GM12878 (cell line): ENCODE results near the gene OPCML. TPM values are rescaled to one million over a fixed set of nuclear protein-coding genes. Genes with fewer than 3 reads are reported as not detected.
A peak's percentile ranks its signal among the peaks of the same experiment; 100 is the strongest.

ENCODE experiments used
- ATAC-seq: fragments of 200-7000 bp; cut with Tn5 transposase; 3 replicates; pipeline ENCODE4 v1.9.1; 2020; ENCODE audit warnings: mild to moderate bottlenecking, moderate library complexity
- BruUV-seq: library from RNA; stranded (reverse); fragments of 400-500 nt; replicated peaks from 2 replicates; lab custom pipeline; 2021; lab: Mats Ljungman, UMichigan
- CTCF ChIA-PET: fragments of 300-600 bp; sonication (Branson Sonifier 250); formaldehyde crosslinking; extraction: SDS; loops from one replicate; lab custom pipeline; 2021; ENCODE audit warnings: inconsistent platforms; lab: Yijun Ruan, JAX
- POLR2A ChIA-PET: fragments of 350-600 bp; formaldehyde crosslinking; extraction: SDS; loops from one replicate; lab custom pipeline; 2021; ENCODE audit warnings: inconsistent platforms; lab: Charles Lee
- RAD21 ChIA-PET: fragments of 300-600 bp; sonication (Branson Sonifier 250); formaldehyde crosslinking; loops from one replicate; lab custom pipeline; 2023; ENCODE audit warnings: antibody characterized with exemption; ENCODE audit not compliant: unreplicated experiment; lab: Charles Lee
- SMC1A ChIA-PET: fragments of 300-600 bp; sonication (Branson Sonifier 250); formaldehyde crosslinking; loops from one replicate; lab custom pipeline; 2023; ENCODE audit not compliant: unreplicated experiment, uncharacterized antibody; lab: Charles Lee
- DNase-seq: peaks from one replicate; pipeline ENCODE4 v3.0.0-alpha.2; 2011; ENCODE audit warnings: low read depth, low spot score
- FAIRE-seq: peaks from 3 replicates; lab custom pipeline; 2011; peaks lifted over from hg19 to GRCh38; lab: Jason Lieb, UNC
- H2AFZ ChIP-seq: 2 replicates; pipeline ENCODE4 v1.6.0; 2011; ENCODE audit warnings: low read depth, low read length, control low read depth; ENCODE audit not compliant: control insufficient read depth
- H3K27ac ChIP-seq: 2 replicates; pipeline ENCODE4 v1.5.1; 2011; ENCODE audit warnings: control low read depth; ENCODE audit not compliant: control insufficient read depth, insufficient read depth
- H3K27me3 ChIP-seq, 2 experiments: replicated peaks in 1 of 2; 2 replicates each; pipeline versions ENCODE4 v1.6.0 to v1.6.1; 2011; ENCODE audit warnings: low read length in 1 of 2; ENCODE audit not compliant: control insufficient read depth in 2 of 2, insufficient read depth in 2 of 2
- H3K36me3 ChIP-seq, 2 experiments: 2 replicates each; pipeline ENCODE4 v1.5.1; 2011; ENCODE audit warnings: low read length in 1 of 2; ENCODE audit not compliant: control insufficient read depth in 2 of 2, insufficient read depth in 2 of 2
- H3K4me1 ChIP-seq: 2 replicates; pipeline ENCODE4 v1.6.1; 2011; ENCODE audit warnings: mild to moderate bottlenecking, low read length, moderate library complexity, mixed read lengths; ENCODE audit not compliant: control insufficient read depth, insufficient read depth
- H3K4me2 ChIP-seq: 2 replicates; pipeline ENCODE4 v1.6.0; 2011; ENCODE audit warnings: control low read depth; ENCODE audit not compliant: control insufficient read depth, insufficient read depth
- H3K4me3 ChIP-seq: fragments of 200-600 bp; sonication (generic); 2 replicates; pipeline ENCODE4 v1.5.1; 2016
- H3K79me2 ChIP-seq: 2 replicates; pipeline ENCODE4 v1.6.0; 2011; ENCODE audit warnings: low read length; ENCODE audit not compliant: control insufficient read depth, insufficient read depth
- H3K9ac ChIP-seq: 2 replicates; pipeline ENCODE4 v1.8.0; 2011; ENCODE audit warnings: low read length, control low read depth, mixed read lengths; ENCODE audit not compliant: control insufficient read depth, insufficient read depth
- H3K9me3 ChIP-seq: replicated peaks from 3 replicates; pipeline ENCODE4 v1.5.1; 2011; ENCODE audit warnings: mild to moderate bottlenecking, low read length; ENCODE audit not compliant: control insufficient read depth, insufficient read depth
- H4K20me1 ChIP-seq: 2 replicates; pipeline ENCODE4 v1.6.0; 2011; ENCODE audit not compliant: control insufficient read depth, insufficient read depth
- BHLHE40 ChIP-seq, 2 experiments: fragments of 450-650 bp in 1 of 2; IDR thresholded peaks; 2 replicates each; pipeline ENCODE4 v1.6.1; 2011 to 2017; ENCODE audit warnings: low read depth in 2 of 2, borderline replicate concordance in 1 of 2, improper control_type of control experiment in 1 of 2, low read length in 1 of 2, mild to moderate bottlenecking in 1 of 2
- CTCF ChIP-seq, 3 experiments: IDR thresholded peaks in 2 of 3; conservative IDR thresholded peaks in 1 of 3; 2 replicates each; pipeline ENCODE4 v1.5.1; 2011; ENCODE audit warnings: low read depth in 3 of 3, low read length in 3 of 3, mild to moderate bottlenecking in 3 of 3, control low read depth in 2 of 3, moderate library complexity in 2 of 3, inconsistent platforms in 1 of 3, mixed read lengths in 1 of 3; ENCODE audit not compliant: control insufficient read depth in 2 of 3, insufficient read depth in 1 of 3; ENCODE audit errors: extremely low read depth in 1 of 3
- EZH2 ChIP-seq: IDR thresholded peaks from 2 replicates; pipeline ENCODE4 v1.6.1; 2012; ENCODE audit warnings: low read depth, mild to moderate bottlenecking, control low read depth, inconsistent platforms, low read length, borderline replicate concordance; ENCODE audit not compliant: control insufficient read depth
- HDAC6 ChIP-seq: fragments of 200-600 bp; sonication (generic); IDR thresholded peaks from one replicate; pipeline ENCODE4 v1.8.0; 2017; ENCODE audit warnings: antibody characterized with exemption; ENCODE audit not compliant: unreplicated experiment
- RAD21 ChIP-seq: IDR thresholded peaks from 2 replicates; pipeline ENCODE4 v1.6.1; 2011; ENCODE audit warnings: mild to moderate bottlenecking, low read depth, low read length, moderate library complexity; ENCODE audit not compliant: insufficient read depth
- SMC3 ChIP-seq: IDR thresholded peaks from 2 replicates; pipeline ENCODE4 v1.6.1; 2011; ENCODE audit warnings: low read length, improper control_type of control experiment, borderline replicate concordance
- USF1 ChIP-seq: IDR thresholded peaks from 2 replicates; pipeline ENCODE4 v1.6.1; 2011; ENCODE audit warnings: borderline replicate concordance, low read depth, mild to moderate bottlenecking, moderate library complexity, mixed read lengths, low read length; ENCODE audit not compliant: insufficient read depth; ENCODE audit errors: extremely low read length
- WGBS: methylation state at CpG from one replicate; pipeline ENCODE4 v1.1.6; 2016; ENCODE audit warnings: low lambda C conversion rate; ENCODE audit not compliant: insufficient replicate concordance, insufficient coverage; ENCODE audit errors: missing lambda C conversion rate; 5-methylcytosine and 5-hydroxymethylcytosine counted together
- in situ Hi-C: fragments of 300-500 bp; cut with MboI; formaldehyde crosslinking; loops from 9 replicates; pipeline ENCODE4 v1.14.3; 2018; ENCODE audit warnings: mixed read lengths
- intact Hi-C: fragments of 100-400 bp; cut with micrococcal nuclease; formaldehyde crosslinking; loops from one replicate; pipeline ENCODE4 v1.14.2; 2022; ENCODE audit not compliant: unreplicated experiment
- polyA plus RNA-seq, 11 experiments: library from polyadenylated mRNA; depleted of rRNA in 4 of 11; unstranded in 6 of 11; stranded (reverse) in 5 of 11; fragments of >200 nt; fragmentation: Nextera tagmentation in 4 of 11; fragmentation: Illumina TruSeq in 1 of 11; extraction: Ambion mirVana in 4 of 11; extraction: Trizol in 1 of 11; gene quantifications; 1 replicate in 1 of 11; 2 replicates in 10 of 11; pipeline versions ENCODE4 v1.2.1 to v1.2.3, GENCODE V29; 2011 to 2016; ENCODE audit warnings: inconsistent platforms in 2 of 11, missing spikeins in 2 of 11, low read depth in 1 of 11
- total RNA-seq, 4 experiments: library from RNA; depleted of rRNA in 3 of 4; stranded (reverse); fragments of >200 nt in 3 of 4; fragmentation: Illumina TruSeq in 1 of 4; extraction: Trizol in 1 of 4; gene quantifications; 2 replicates each; pipeline versions ENCODE4 v1.2.1 to v1.2.3, GENCODE V29; 2013 to 2021

OPCML gene
- total and polyA plus RNA-seq, 10 of the 15 experiments (the other 5 are each of a cell fraction or from before 2014, with no cell fraction given): 0.84 TPM; not detected in 9

GRCh38 chr11:132941024-132941646 lies 591.2 kb downstream of the OPCML start:
- CTCF ChIA-PET: interaction anchor here (0.6 to 3.6 kb wide), 46 partner anchors 8 to 1253 kb away, joined by 3 to 26 read pairs (median 4); no protein-coding TSS in a partner anchor
- POLR2A ChIA-PET: no interaction called here
- BruUV-seq: no TSS peak

More at GRCh38 chr11:132941024-132941646, 591.2 kb downstream of the OPCML start:
- peak; percentile 60; the same call in 1 of the 2 replicates for TF ChIP-seq SMC3
- TF ChIP-seq EZH2: no peak
- TF ChIP-seq HDAC6: no peak
- TF ChIP-seq RAD21: peak; percentile 59
- TF ChIP-seq CTCF (IDR thresholded peaks at IDR 0.05 in 2 of 3, conservative IDR thresholded peaks at IDR 0.05 in 1 of 3; ENCODE audit: control insufficient read depth in 2 of 3, extremely low read depth in 1 of 3, insufficient read depth in 1 of 3, low read depth in 3 of 3, low read length in 3 of 3): peak; percentile 54 to 81 (median 78)
- no peak for TF ChIP-seq USF1
- TF ChIP-seq BHLHE40 (IDR thresholded peaks at IDR 0.05; ENCODE audit: borderline replicate concordance in 1 of 2, low read depth in 2 of 2, low read length in 1 of 2): no peak
- ChIA-PET SMC1A (interaction anchor here (0.6 to 1.5 kb wide), 16 partner anchors 8 to 1070 kb away, joined by 3 to 12 read pairs (median 4); no protein-coding TSS in a partner anchor), RAD21 (interaction anchor here (0.6 to 1.1 kb wide), 5 partner anchors 100 to 1073 kb away, joined by 3 to 4 read pairs (median 3); no protein-coding TSS in a partner anchor)
- Histone ChIP-seq H2AFZ (no peak overlapping the region), H3K4me1 (no peaks in the 10 kb centered on the region), H3K4me3 (no peak overlapping the region), H3K4me2 (no peak overlapping the region), H3K79me2 (no peaks in the 10 kb centered on the region), H3K9me3 (no peaks in the 10 kb centered on the region), H3K27me3 (peaks cover 5 to 7% of the 10 kb centered on the region in 2 experiments; a peak in 3 of 4 replicates), H4K20me1 (no peaks in the 10 kb centered on the region), H3K36me3 (no peaks in the 10 kb centered on the region), H3K27ac (no peak overlapping the region), H3K9ac (no peak overlapping the region)
- FAIRE-seq (peak; percentile 41), DNase-seq (no peak), ATAC-seq (no peak)
- intact Hi-C loops (loop anchor here (5.0 kb wide), 2 partner anchors 51 to 664 kb away; no protein-coding TSS in a partner anchor), in situ Hi-C loops (no loop called here)
- WGBS: 32% methylated on average over 4 of the region's 4 CpGs
